PC-3 (cell line): ENCODE data around the gene NUDT3. TPM values are rescaled to one million over a fixed set of nuclear protein-coding genes. Genes with fewer than 3 reads are reported as not detected.

Source experiments
- ATAC-seq: fragments of 200-7000 bp; cut with Tn5 transposase; 2 replicates; pipeline ENCODE4 v1.9.1; 2020; ENCODE audit warnings: mild to moderate bottlenecking, moderate library complexity
- BruUV-seq: library from RNA; stranded (reverse); fragments of 400-500 nt; replicated peaks from 2 replicates; lab custom pipeline; 2021; lab: Mats Ljungman, UMichigan
- CTCF ChIA-PET: fragments of 300-600 bp; sonication (Branson Sonifier 250); formaldehyde crosslinking; loops from one replicate; lab custom pipeline; 2022; ENCODE audit warnings: antibody characterized with exemption; lab: Charles Lee
- POLR2A ChIA-PET: fragments of 300-600 bp; sonication (Branson Sonifier 250); formaldehyde crosslinking; loops from one replicate; lab custom pipeline; 2022; ENCODE audit warnings: antibody characterized with exemption; ENCODE audit not compliant: unreplicated experiment; lab: Charles Lee
- DNase-seq: peaks from one replicate; pipeline ENCODE4 v3.0.0-alpha.2; 2015
- H2AFZ ChIP-seq: fragments of 300-600 bp; sonication (generic); 2 replicates; pipeline ENCODE4 v1.6.0; 2016; ENCODE audit warnings: antibody characterized with exemption, low read length
- H3F3A ChIP-seq: fragments of 300-600 bp; sonication (generic); one replicate; pipeline ENCODE4 v1.6.0; 2017; ENCODE audit warnings: antibody characterized with exemption, low read length, control low read depth, mild to moderate bottlenecking; ENCODE audit not compliant: unreplicated experiment
- H3K27ac ChIP-seq: fragments of 300-600 bp; sonication (generic); 2 replicates; pipeline ENCODE4 v1.5.1; 2016; ENCODE audit warnings: mild to moderate bottlenecking, low read length
- H3K27me3 ChIP-seq: fragments of 300-600 bp; sonication (generic); 2 replicates; pipeline ENCODE4 v1.6.1; 2016; ENCODE audit warnings: low read length, mixed read lengths
- H3K36me3 ChIP-seq: fragments of 300-600 bp; sonication (generic); 2 replicates; pipeline ENCODE4 v1.6.1; 2016; ENCODE audit warnings: low read depth, mixed run types, low read length, mixed read lengths
- H3K4me1 ChIP-seq: fragments of 300-600 bp; sonication (generic); 2 replicates; pipeline ENCODE4 v1.5.1; 2016; ENCODE audit warnings: low read length; ENCODE audit not compliant: insufficient read depth
- H3K4me2 ChIP-seq: fragments of 300-600 bp; sonication (generic); 2 replicates; pipeline ENCODE4 v1.6.0; 2016; ENCODE audit warnings: low read length
- H3K4me3 ChIP-seq: fragments of 300-600 bp; sonication (generic); 2 replicates; pipeline ENCODE4 v1.5.1; 2016; ENCODE audit warnings: mild to moderate bottlenecking, low read length, mixed read lengths
- H3K79me2 ChIP-seq: fragments of 300-600 bp; sonication (generic); 2 replicates; pipeline ENCODE4 v1.6.1; 2017; ENCODE audit warnings: low read length, mixed read lengths
- H3K9ac ChIP-seq: fragments of 300-600 bp; sonication (generic); 2 replicates; pipeline ENCODE4 v1.6.0; 2016; ENCODE audit warnings: mild to moderate bottlenecking, low read length
- H3K9me2 ChIP-seq: fragments of 300-600 bp; sonication (generic); replicated peaks from 2 replicates; pipeline ENCODE4 v1.6.1; 2016; ENCODE audit warnings: mixed run types, low read length, mixed read lengths
- H3K9me3 ChIP-seq: fragments of 300-600 bp; sonication (generic); 2 replicates; pipeline ENCODE4 v1.6.1; 2016; ENCODE audit warnings: low read length, mixed read lengths
- H4K20me1 ChIP-seq: fragments of 300-600 bp; sonication (generic); 2 replicates; pipeline ENCODE4 v1.6.1; 2016; ENCODE audit warnings: low read length, mixed read lengths
- CTCF ChIP-seq: fragments of 300-600 bp; sonication (generic); conservative IDR thresholded peaks from 2 replicates; pipeline ENCODE4 v1.5.1; 2017; ENCODE audit warnings: antibody characterized with exemption, low read depth, mild to moderate bottlenecking, low read length
- EZH2 ChIP-seq: fragments of 300-600 bp; sonication (generic); IDR thresholded peaks from one replicate; pipeline ENCODE4 v1.6.1; 2017; ENCODE audit warnings: antibody characterized with exemption, mild to moderate bottlenecking, low read length; ENCODE audit not compliant: unreplicated experiment
- EZH2phosphoT487 ChIP-seq: fragments of 300-600 bp; sonication (generic); IDR thresholded peaks from 2 replicates; pipeline ENCODE4 v1.6.1; 2018; ENCODE audit warnings: mild to moderate bottlenecking, antibody characterized with exemption, low read length, borderline replicate concordance
- intact Hi-C: fragments of 100-400 bp; cut with micrococcal nuclease; formaldehyde crosslinking; loops from 2 replicates; pipeline ENCODE4 v1.9.0; 2023
- total RNA-seq: library from RNA; depleted of rRNA; stranded (reverse); fragments of >200 nt; gene quantifications from 2 replicates; pipeline ENCODE4 v1.2.3, GENCODE V29; 2014

The NUDT3 gene
- total RNA-seq, 1 experiment from 2014 or later = 24.6 TPM

- intact Hi-C loops = no loop called here
- CTCF ChIA-PET = no interaction called here
- peaks cover 57% of the 10 kb centered on the region for H3K79me2 ChIP-seq
- H3K4me1 ChIP-seq = peaks cover 81% of the 10 kb centered on the region
- peak overlapping the region; percentile 99 for H3K4me2 ChIP-seq
- H3F3A ChIP-seq = peaks cover 35% of the 10 kb centered on the region
- POLR2A ChIA-PET = no interaction called here
- no TSS peak for BruUV-seq
- H3K9ac ChIP-seq = peak overlapping the region; percentile 2; the same call in 1 of the 2 replicates
- H3K4me3 ChIP-seq = peak overlapping the region; percentile 94
- no peak for ATAC-seq
- no peak for DNase-seq
- H3K27me3 ChIP-seq = no peaks in the 10 kb centered on the region
- H2AFZ ChIP-seq = no peak overlapping the region
- no peaks in the 10 kb centered on the region for H3K9me3 ChIP-seq
- H3K9me2 ChIP-seq = no peaks in the 10 kb centered on the region
- H3K27ac ChIP-seq = no peak overlapping the region
- TF ChIP-seq CTCF = no peak
- TF ChIP-seq EZH2phosphoT487 = no peak
- no peak for TF ChIP-seq EZH2
- peaks cover 55% of the 10 kb centered on the region for H3K36me3 ChIP-seq
- H4K20me1 ChIP-seq = peaks cover 48% of the 10 kb centered on the region
Observed at GRCh38 chr6:34240329-34241248, 151.9 kb downstream of the NUDT3 start.

- Histone ChIP-seq H3K9me3 (no peaks in the 10 kb centered on the region), H3K36me3 (peaks cover 51% of the 10 kb centered on the region), H3K4me3 (peak overlapping the region; percentile 94), H3K4me2 (peak overlapping the region; percentile 99), H3K9ac (peak overlapping the region; percentile 2; the same call in 1 of the 2 replicates), H3K27me3 (no peaks in the 10 kb centered on the region), H2AFZ (no peak overlapping the region), H3K27ac (0 out of 2 replicates have a peak overlapping the region, but pooled peaks have one; percentile 4), H4K20me1 (peaks cover 48% of the 10 kb centered on the region), H3K4me1 (peaks cover 77% of the 10 kb centered on the region), H3K9me2 (no peaks in the 10 kb centered on the region), H3K79me2 (peaks cover 57% of the 10 kb centered on the region), H3F3A (peaks cover 35% of the 10 kb centered on the region)
- CTCF ChIA-PET = no interaction called here
- DNase-seq (no peak), ATAC-seq (no peak)
- TF ChIP-seq EZH2phosphoT487 (no peak), CTCF (no peak), EZH2 (no peak)
- intact Hi-C loops = no loop called here
- POLR2A ChIA-PET = no interaction called here
- no TSS peak for BruUV-seq
Observed at GRCh38 chr6:34239893-34240292, 152.6 kb downstream of the NUDT3 start.

- peaks cover 51% of the 10 kb centered on the region for H3K36me3 ChIP-seq
- H3K9me2 ChIP-seq = no peaks in the 10 kb centered on the region
- peaks cover 57% of the 10 kb centered on the region for H3K79me2 ChIP-seq
- no peak overlapping the region for H2AFZ ChIP-seq
- DNase-seq (no peak), ATAC-seq (no peak)
- POLR2A ChIA-PET = no interaction called here
- H3K9ac ChIP-seq = peak overlapping the region; percentile 95; the same call in 1 of the 2 replicates
- TF ChIP-seq CTCF (no peak), EZH2phosphoT487 (no peak), EZH2 (no peak)
- no peaks in the 10 kb centered on the region for H3K27me3 ChIP-seq
- H3K4me1 ChIP-seq = peaks cover 73% of the 10 kb centered on the region
- H3K4me3 ChIP-seq = peak overlapping the region; percentile 94
- H3F3A ChIP-seq = peaks cover 35% of the 10 kb centered on the region
- CTCF ChIA-PET = no interaction called here
- H3K9me3 ChIP-seq = no peaks in the 10 kb centered on the region
- H3K4me2 ChIP-seq = peak overlapping the region; percentile 99
- intact Hi-C loops = no loop called here
- BruUV-seq = no TSS peak
- peaks cover 48% of the 10 kb centered on the region for H4K20me1 ChIP-seq
- peak overlapping the region; percentile 75; the same call in 1 of the 2 replicates for H3K27ac ChIP-seq
Observed at GRCh38 chr6:34239500-34239825, 153.0 kb downstream of the NUDT3 start.
